IPS-18a (cell line): Measurements from ENCODE around the gene NID1.
"Not testable (repeated sequence)": the region's sequence is repeated elsewhere in the genome, so short reads cannot be mapped to it uniquely, and the experiment has no call there.

Experiments used
- H3K27ac ChIP-seq: one replicate; pipeline ENCODE4 v1.5.1; 2013; ENCODE audit warnings: low read length
- H3K27me3 ChIP-seq: one replicate; pipeline ENCODE4 v1.6.1; 2013; ENCODE audit warnings: mild to moderate bottlenecking, low read length; ENCODE audit not compliant: control insufficient read depth, insufficient read depth
- H3K36me3 ChIP-seq: one replicate; pipeline ENCODE4 v1.6.1; 2013; ENCODE audit warnings: low read depth, low read length; ENCODE audit not compliant: control insufficient read depth
- H3K4me1 ChIP-seq: one replicate; pipeline ENCODE4 v1.6.1; 2013; ENCODE audit warnings: low read depth, low read length; ENCODE audit not compliant: control insufficient read depth
- H3K4me3 ChIP-seq: one replicate; pipeline ENCODE4 v1.5.1; 2013; ENCODE audit warnings: low read length
- H3K9ac ChIP-seq: one replicate; pipeline ENCODE4 v1.6.1; 2013; ENCODE audit warnings: mild to moderate bottlenecking, low read length, moderate library complexity
- H3K9me3 ChIP-seq: one replicate; pipeline ENCODE4 v1.6.1; 2013; ENCODE audit warnings: low read depth, low read length; ENCODE audit not compliant: control insufficient read depth

The NID1 gene

GRCh38 chr1:235986869-235987268 is 78.0 kb downstream of the NID1 start:
- H3K36me3 ChIP-seq, result no peaks in the 10 kb centered on the region
- H3K4me3 ChIP-seq, result no peak overlapping the region
- H3K4me1 ChIP-seq, result no peaks in the 10 kb centered on the region
- H3K9me3 ChIP-seq, result no peaks in the 10 kb centered on the region
- H3K9ac ChIP-seq, result no peak overlapping the region
- no peaks in the 10 kb centered on the region for H3K27me3 ChIP-seq
- no peak overlapping the region for H3K27ac ChIP-seq

- no peaks in the 10 kb centered on the region for H3K4me1 ChIP-seq
- no peaks in the 10 kb centered on the region for H3K36me3 ChIP-seq
- no peak overlapping the region for H3K4me3 ChIP-seq
- no peaks in the 10 kb centered on the region for H3K27me3 ChIP-seq
- no peak overlapping the region for H3K9ac ChIP-seq
- H3K9me3 ChIP-seq, result no peaks in the 10 kb centered on the region
- H3K27ac ChIP-seq, result no peak overlapping the region
Measured at GRCh38 chr1:235984041-235984825, 80.7 kb downstream of the NID1 start.

- Histone ChIP-seq H3K4me1 (no peaks in the 10 kb centered on the region), H3K27ac (no peak overlapping the region), H3K4me3 (no peak overlapping the region), H3K9me3 (peaks cover 12% of the 10 kb centered on the region), H3K9ac (no peak overlapping the region), H3K36me3 (peaks cover 13% of the 10 kb centered on the region), H3K27me3 (no peaks in the 10 kb centered on the region)
Measured at GRCh38 chr1:235980976-235981375, 83.9 kb downstream of the NID1 start.

GRCh38 chr1:235979716-235980333 is 85.1 kb downstream of the NID1 start:
- no peaks in the 10 kb centered on the region for H3K27me3 ChIP-seq

GRCh38 chr1:235979176-235979575 is 85.7 kb downstream of the NID1 start:
- no peak overlapping the region for H3K4me3 ChIP-seq
- no peaks in the 10 kb centered on the region for H3K4me1 ChIP-seq
- no peak overlapping the region for H3K9ac ChIP-seq
- H3K36me3 ChIP-seq, result peaks cover 13% of the 10 kb centered on the region
- H3K27me3 ChIP-seq, result no peaks in the 10 kb centered on the region
- no peak overlapping the region for H3K27ac ChIP-seq
- peaks cover 12% of the 10 kb centered on the region for H3K9me3 ChIP-seq

More at GRCh38 chr1:235979716-235980333, 85.1 kb downstream of the NID1 start:
- peaks cover 13% of the 10 kb centered on the region for H3K36me3 ChIP-seq
- H3K4me1 ChIP-seq, result no peaks in the 10 kb centered on the region
- H3K9ac ChIP-seq, result no peak overlapping the region
- H3K27ac ChIP-seq, result no peak overlapping the region
- H3K4me3 ChIP-seq, result no peak overlapping the region
- peaks cover 12% of the 10 kb centered on the region for H3K9me3 ChIP-seq

- Histone ChIP-seq H3K27ac (no peak overlapping the region), H3K36me3 (peaks cover 13% of the 10 kb centered on the region), H3K4me3 (no peak overlapping the region)
Measured at GRCh38 chr1:235976490-235976889, 88.4 kb downstream of the NID1 start.

GRCh38 chr1:235974616-235975015 is 90.3 kb downstream of the NID1 start:
- Histone ChIP-seq H3K36me3 (peaks cover 13% of the 10 kb centered on the region), H3K9ac (no peak overlapping the region), H3K9me3 (peaks cover 12% of the 10 kb centered on the region), H3K4me1 (no peaks in the 10 kb centered on the region), H3K27me3 (no peaks in the 10 kb centered on the region), H3K27ac (no peak overlapping the region), H3K4me3 (no peak overlapping the region)

More at GRCh38 chr1:235976490-235976889, 88.4 kb downstream of the NID1 start:
- Histone ChIP-seq H3K9me3 (peaks cover 12% of the 10 kb centered on the region), H3K4me1 (no peaks in the 10 kb centered on the region), H3K27me3 (no peaks in the 10 kb centered on the region), H3K9ac (no peak overlapping the region)

- H3K4me3 ChIP-seq, H3K27me3 ChIP-seq, H3K27ac ChIP-seq, H3K36me3 ChIP-seq, H3K4me1 ChIP-seq: not testable (repeated sequence)
- Histone ChIP-seq H3K9me3 (peaks cover 11% of the 10 kb centered on the region), H3K9ac (peak overlapping the region; percentile 62)
Measured at GRCh38 chr1:235972691-235973090, 92.2 kb downstream of the NID1 start.

GRCh38 chr1:235972311-235972689 is 92.6 kb downstream of the NID1 start:
- H3K36me3 ChIP-seq, result peaks cover 3% of the 10 kb centered on the region
- no peak overlapping the region for H3K27ac ChIP-seq
- peak overlapping the region; percentile 62 for H3K9ac ChIP-seq
- no peaks in the 10 kb centered on the region for H3K27me3 ChIP-seq
- H3K9me3 ChIP-seq, result peaks cover 7% of the 10 kb centered on the region
- no peaks in the 10 kb centered on the region for H3K4me1 ChIP-seq
- peak overlapping the region; percentile 63 for H3K4me3 ChIP-seq

GRCh38 chr1:235971571-235972310 is 93.1 kb downstream of the NID1 start:
- Histone ChIP-seq H3K9me3 (peaks cover 2% of the 10 kb centered on the region), H3K27ac (no peak overlapping the region), H3K27me3 (no peaks in the 10 kb centered on the region), H3K4me3 (peak overlapping the region; percentile 63), H3K4me1 (no peaks in the 10 kb centered on the region), H3K9ac (peak overlapping the region; percentile 62), H3K36me3 (no peaks in the 10 kb centered on the region)

- Histone ChIP-seq H3K4me3 (no peak overlapping the region), H3K27ac (no peak overlapping the region), H3K9ac (no peak overlapping the region), H3K9me3 (no peaks in the 10 kb centered on the region), H3K27me3 (no peaks in the 10 kb centered on the region), H3K36me3 (no peaks in the 10 kb centered on the region), H3K4me1 (no peaks in the 10 kb centered on the region)
Measured at GRCh38 chr1:235971020-235971419, 93.9 kb downstream of the NID1 start.
